Camera-type eye (tissue), 1 donor: Measurements from ENCODE around the gene NAGPA. TPM values are rescaled to one million over a fixed set of nuclear protein-coding genes. Genes with fewer than 3 reads are reported as not detected.

Source experiments
- total RNA-seq: library from RNA; depleted of rRNA; stranded (reverse); fragments of >200 nt; gene quantifications from one replicate; pipeline ENCODE4 v1.2.3, GENCODE V29; 2014

The NAGPA gene, protein sequence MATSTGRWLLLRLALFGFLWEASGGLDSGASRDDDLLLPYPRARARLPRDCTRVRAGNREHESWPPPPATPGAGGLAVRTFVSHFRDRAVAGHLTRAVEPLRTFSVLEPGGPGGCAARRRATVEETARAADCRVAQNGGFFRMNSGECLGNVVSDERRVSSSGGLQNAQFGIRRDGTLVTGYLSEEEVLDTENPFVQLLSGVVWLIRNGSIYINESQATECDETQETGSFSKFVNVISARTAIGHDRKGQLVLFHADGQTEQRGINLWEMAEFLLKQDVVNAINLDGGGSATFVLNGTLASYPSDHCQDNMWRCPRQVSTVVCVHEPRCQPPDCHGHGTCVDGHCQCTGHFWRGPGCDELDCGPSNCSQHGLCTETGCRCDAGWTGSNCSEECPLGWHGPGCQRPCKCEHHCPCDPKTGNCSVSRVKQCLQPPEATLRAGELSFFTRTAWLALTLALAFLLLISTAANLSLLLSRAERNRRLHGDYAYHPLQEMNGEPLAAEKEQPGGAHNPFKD
- 17.6 TPM for total RNA-seq

DNA sequence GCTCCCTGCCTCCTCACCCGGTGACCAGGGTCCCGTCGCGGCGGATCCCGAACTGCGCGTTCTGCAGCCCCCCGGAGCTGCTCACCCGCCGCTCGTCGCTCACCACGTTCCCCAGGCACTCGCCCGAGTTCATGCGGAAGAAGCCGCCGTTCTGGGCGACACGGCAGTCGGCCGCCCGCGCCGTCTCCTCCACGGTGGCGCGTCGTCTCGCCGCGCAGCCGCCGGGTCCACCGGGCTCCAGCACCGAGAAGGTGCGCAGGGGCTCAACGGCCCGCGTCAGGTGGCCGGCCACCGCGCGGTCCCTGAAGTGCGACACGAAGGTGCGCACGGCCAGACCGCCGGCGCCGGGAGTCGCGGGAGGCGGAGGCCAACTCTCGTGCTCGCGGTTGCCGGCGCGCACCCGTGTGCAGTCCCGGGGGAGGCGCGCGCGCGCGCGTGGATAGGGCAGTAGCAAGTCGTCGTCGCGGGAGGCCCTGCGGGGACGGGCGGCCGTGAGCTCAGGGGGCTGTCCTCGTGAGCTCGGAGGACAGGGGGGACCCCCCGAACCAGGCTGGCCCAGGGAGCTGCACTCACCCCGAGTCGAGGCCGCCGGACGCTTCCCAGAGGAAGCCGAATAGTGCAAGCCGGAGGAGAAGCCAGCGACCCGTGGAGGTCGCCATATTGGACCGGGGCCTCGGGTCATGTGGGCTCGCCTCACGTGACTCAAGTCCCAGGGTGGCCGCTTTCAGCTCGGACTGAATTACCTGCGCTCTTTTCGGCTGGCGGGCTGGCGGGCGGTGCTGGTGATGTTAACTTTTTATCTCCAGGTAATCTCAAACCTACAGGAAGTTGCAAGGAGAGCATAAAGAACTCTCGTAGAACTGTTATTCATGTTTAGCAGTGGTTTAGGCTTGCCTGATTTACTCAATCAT, at the start of gene NAGPA:
Gene NAGPA, minus strand, starts transcription at position 680 of the 911 bp plus-strand sequence. Its CDS starts 21 bp downstream, at position 659.

DNA sequence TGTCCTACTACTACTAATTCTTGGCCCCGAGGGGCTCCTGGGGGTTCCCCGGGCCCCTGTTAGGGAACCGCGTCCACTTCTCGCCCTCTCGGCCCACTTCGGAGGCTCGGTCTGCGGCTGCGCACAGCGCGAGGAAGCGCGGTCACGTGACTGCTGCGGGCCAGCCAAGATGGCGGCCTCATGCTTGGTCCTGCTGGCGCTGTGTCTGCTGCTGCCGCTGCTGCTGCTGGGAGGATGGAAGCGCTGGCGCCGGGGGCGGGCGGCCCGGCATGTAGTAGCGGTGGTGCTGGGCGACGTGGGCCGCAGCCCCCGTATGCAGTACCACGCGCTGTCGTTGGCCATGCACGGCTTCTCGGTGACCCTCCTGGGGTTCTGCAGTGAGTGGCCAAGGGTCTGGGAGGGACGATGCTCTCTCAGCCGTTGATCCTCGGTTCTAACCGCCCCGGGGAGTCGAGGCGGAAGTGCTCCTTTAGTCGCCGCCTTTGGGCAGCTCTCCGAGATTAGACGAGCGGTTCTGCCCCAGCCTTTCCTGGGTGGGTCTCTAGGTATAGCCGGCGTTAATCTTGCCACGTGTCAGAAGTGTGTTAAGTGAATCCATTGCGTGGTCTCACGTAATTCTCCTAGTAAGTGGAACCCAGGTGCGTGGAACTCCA, 38.1 kb upstream of the NAGPA start, which contains the start of gene ALG1:
Gene ALG1, plus strand, starts transcription at position 163 of the 653 bp plus-strand sequence. Its CDS starts 7 bp downstream, at position 170.

DNA sequence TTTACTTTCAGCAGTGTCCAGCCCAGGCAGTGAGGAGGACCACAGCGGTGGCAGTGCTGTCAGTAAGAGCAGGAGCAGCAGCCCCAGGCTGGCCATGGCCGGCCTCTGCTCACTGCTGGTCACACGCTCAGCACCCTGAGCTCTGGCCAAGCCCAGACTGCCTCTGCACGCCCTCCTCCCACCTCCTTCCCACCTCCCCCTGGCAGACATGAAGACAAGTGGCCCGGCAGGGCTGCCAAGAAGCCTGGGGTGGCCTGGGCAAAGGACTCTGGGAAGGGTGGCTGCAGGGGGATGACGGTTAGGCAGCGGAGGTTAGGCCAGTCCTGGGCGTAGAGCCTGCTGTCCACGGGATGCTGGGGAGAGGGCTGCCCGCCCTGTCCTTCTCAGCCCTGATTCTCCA, 32.1 kb upstream of the NAGPA start, which contains the start of gene C16orf89:
Gene C16orf89, minus strand, starts transcription at position 144 of the 400 bp plus-strand sequence. Its CDS starts 48 bp downstream, at position 96.

Other genes starting within 250 kb of the NAGPA start
- not detected for gene SEPTIN12, start 245.6 kb downstream of the NAGPA start, total RNA-seq
- not detected for gene SMIM22, start 238.6 kb downstream of the NAGPA start, total RNA-seq
- gene ROGDI, start 231.3 kb downstream of the NAGPA start, total RNA-seq = 52.9 TPM
- gene GLYR1, start 186.6 kb downstream of the NAGPA start, total RNA-seq = 90.4 TPM
- gene UBN1, start 186.5 kb downstream of the NAGPA start, total RNA-seq = 35.6 TPM
- 37.7 TPM for gene PPL, start 96.8 kb downstream of the NAGPA start, total RNA-seq
- 2.8 TPM for gene SEC14L5, start 75.6 kb downstream of the NAGPA start, total RNA-seq
- gene C16orf89, start 32.0 kb upstream of the NAGPA start, total RNA-seq = 1.2 TPM
- gene ALG1, start 37.9 kb upstream of the NAGPA start, total RNA-seq = 19.8 TPM
- 6.5 TPM for gene EEF2KMT, start 63.9 kb upstream of the NAGPA start, total RNA-seq